ENCODE results near the gene DEPDC1.
A peak's percentile ranks its signal among the peaks of the same experiment; 100 is the strongest.
"Not testable (repeated sequence)": the region's sequence is repeated elsewhere in the genome, so short reads cannot be mapped to it uniquely, and the experiment has no call there.

DEPDC1 gene

GRCh38 chr1:68496680-68497357, at the start of gene DEPDC1:
Gene DEPDC1 (minus strand): TSS chr1:68497082. CDS start chr1:68496999, 83 bp downstream.
- Mint-ChIP-seq H3K27ac (no peak within 1 kb of the TSS), H3K4me1 (peaks cover 14% of the 10 kb centered on the region), H3K9me3 (peaks cover 5% of the 10 kb centered on the region), H3K4me3 (peak within 1 kb of the TSS; percentile 82), H3K36me3 (no peaks in the 10 kb centered on the region), H3K27me3 (peaks cover 39% of the 10 kb centered on the region)
- peak; percentile 96 for ATAC-seq

GRCh38 chr1:68544651-68545050, 47.8 kb upstream of the DEPDC1 start:
- Mint-ChIP-seq H3K27me3 (no peaks in the 10 kb centered on the region), H3K36me3 (no peaks in the 10 kb centered on the region), H3K9me3 (no peaks in the 10 kb centered on the region), H3K27ac (no peak overlapping the region), H3K4me1 (no peaks in the 10 kb centered on the region), H3K4me3 (no peak overlapping the region)
- ATAC-seq: no peak

GRCh38 chr1:68542586-68542985, 45.7 kb upstream of the DEPDC1 start:
- no peak overlapping the region for H3K27ac Mint-ChIP-seq
- no peaks in the 10 kb centered on the region for H3K27me3 Mint-ChIP-seq
- no peaks in the 10 kb centered on the region for H3K4me1 Mint-ChIP-seq
- no peak overlapping the region for H3K4me3 Mint-ChIP-seq
- no peak for ATAC-seq
- H3K36me3 Mint-ChIP-seq: no peaks in the 10 kb centered on the region
- H3K9me3 Mint-ChIP-seq: no peaks in the 10 kb centered on the region

- Mint-ChIP-seq H3K27me3 (no peaks in the 10 kb centered on the region), H3K36me3 (no peaks in the 10 kb centered on the region), H3K4me3 (no peak overlapping the region), H3K9me3 (no peaks in the 10 kb centered on the region), H3K27ac (no peak overlapping the region), H3K4me1 (no peaks in the 10 kb centered on the region)
- ATAC-seq: no peak
Measured at GRCh38 chr1:68538941-68539340, 42.1 kb upstream of the DEPDC1 start.

- no peak for ATAC-seq
- Mint-ChIP-seq H3K4me1 (no peaks in the 10 kb centered on the region), H3K9me3 (peaks cover 11% of the 10 kb centered on the region), H3K27me3 (peaks cover 19% of the 10 kb centered on the region), H3K36me3 (no peaks in the 10 kb centered on the region), H3K4me3 (no peak overlapping the region), H3K27ac (no peak overlapping the region)
Measured at GRCh38 chr1:68528243-68528642, 31.4 kb upstream of the DEPDC1 start.

GRCh38 chr1:68525781-68526180, 28.9 kb upstream of the DEPDC1 start:
- no peaks in the 10 kb centered on the region for H3K4me1 Mint-ChIP-seq
- peaks cover 12% of the 10 kb centered on the region for H3K27me3 Mint-ChIP-seq
- no peak overlapping the region for H3K27ac Mint-ChIP-seq
- no peaks in the 10 kb centered on the region for H3K9me3 Mint-ChIP-seq
- no peak overlapping the region for H3K4me3 Mint-ChIP-seq
- H3K36me3 Mint-ChIP-seq: no peaks in the 10 kb centered on the region
- ATAC-seq: no peak

GRCh38 chr1:68521286-68521685, 24.4 kb upstream of the DEPDC1 start:
- H3K27ac Mint-ChIP-seq: no peak overlapping the region
- H3K9me3 Mint-ChIP-seq: no peaks in the 10 kb centered on the region
- H3K4me1 Mint-ChIP-seq: peaks cover 10% of the 10 kb centered on the region
- H3K36me3 Mint-ChIP-seq: no peaks in the 10 kb centered on the region
- H3K4me3 Mint-ChIP-seq: no peak overlapping the region
- ATAC-seq: no peak
- H3K27me3 Mint-ChIP-seq: peaks cover 12% of the 10 kb centered on the region

- no peak for ATAC-seq
- peaks cover 10% of the 10 kb centered on the region for H3K4me1 Mint-ChIP-seq
- no peak overlapping the region for H3K27ac Mint-ChIP-seq
Measured at GRCh38 chr1:68516066-68516465, 19.2 kb upstream of the DEPDC1 start.

GRCh38 chr1:68511254-68511653, 14.4 kb upstream of the DEPDC1 start:
- Mint-ChIP-seq H3K4me3 (no peak overlapping the region), H3K27me3 (peaks cover 9% of the 10 kb centered on the region), H3K36me3 (no peaks in the 10 kb centered on the region), H3K27ac (no peak overlapping the region), H3K9me3 (no peaks in the 10 kb centered on the region), H3K4me1 (no peaks in the 10 kb centered on the region)
- ATAC-seq: no peak

More at GRCh38 chr1:68516066-68516465, 19.2 kb upstream of the DEPDC1 start:
- Mint-ChIP-seq H3K4me3 (no peak overlapping the region), H3K9me3 (no peaks in the 10 kb centered on the region), H3K36me3 (no peaks in the 10 kb centered on the region), H3K27me3 (peaks cover 9% of the 10 kb centered on the region)

- no peak for ATAC-seq
- Mint-ChIP-seq H3K27me3 (no peaks in the 10 kb centered on the region), H3K9me3 (peaks cover 18% of the 10 kb centered on the region), H3K4me3 (no peak overlapping the region), H3K27ac (no peak overlapping the region), H3K36me3 (no peaks in the 10 kb centered on the region), H3K4me1 (no peaks in the 10 kb centered on the region)
Measured at GRCh38 chr1:68506386-68506785, 9.5 kb upstream of the DEPDC1 start.

- no peak overlapping the region for H3K27ac Mint-ChIP-seq
- H3K4me3 Mint-ChIP-seq: no peak overlapping the region
- H3K36me3 Mint-ChIP-seq: no peaks in the 10 kb centered on the region
- H3K4me1 Mint-ChIP-seq: no peaks in the 10 kb centered on the region
- no peak for ATAC-seq
- peaks cover 18% of the 10 kb centered on the region for H3K27me3 Mint-ChIP-seq
- peaks cover 19% of the 10 kb centered on the region for H3K9me3 Mint-ChIP-seq
Measured at GRCh38 chr1:68503085-68503484, 6.2 kb upstream of the DEPDC1 start.

GRCh38 chr1:68497358-68497698, 446 bp upstream of the DEPDC1 start:
- no peak overlapping the region for H3K27ac Mint-ChIP-seq
- ATAC-seq: peak; percentile 37

GRCh38 chr1:68495968-68496679, 758 bp downstream of the DEPDC1 start:
- H3K27ac Mint-ChIP-seq: no peak overlapping the region
- peak overlapping the region; percentile 82 for H3K4me3 Mint-ChIP-seq
- H3K27me3 Mint-ChIP-seq: peaks cover 39% of the 10 kb centered on the region
- H3K4me1 Mint-ChIP-seq: peaks cover 14% of the 10 kb centered on the region
- no peak for ATAC-seq
- H3K36me3 Mint-ChIP-seq: no peaks in the 10 kb centered on the region
- H3K9me3 Mint-ChIP-seq: no peaks in the 10 kb centered on the region

More at GRCh38 chr1:68497358-68497698, 446 bp upstream of the DEPDC1 start:
- Mint-ChIP-seq H3K4me3 (peak overlapping the region; percentile 82), H3K27me3 (peaks cover 39% of the 10 kb centered on the region), H3K4me1 (peaks cover 14% of the 10 kb centered on the region), H3K36me3 (no peaks in the 10 kb centered on the region), H3K9me3 (peaks cover 9% of the 10 kb centered on the region)

- Mint-ChIP-seq H3K4me1 (peaks cover 14% of the 10 kb centered on the region), H3K4me3 (peak overlapping the region; percentile 82), H3K36me3 (no peaks in the 10 kb centered on the region), H3K27ac (no peak overlapping the region), H3K9me3 (no peaks in the 10 kb centered on the region), H3K27me3 (peaks cover 39% of the 10 kb centered on the region)
- ATAC-seq: no peak
Measured at GRCh38 chr1:68495532-68495931, 1.4 kb downstream of the DEPDC1 start.

GRCh38 chr1:68493193-68493592, 3.7 kb downstream of the DEPDC1 start:
- Mint-ChIP-seq H3K36me3 (no peaks in the 10 kb centered on the region), H3K4me3 (no peak overlapping the region), H3K9me3 (peaks cover 4% of the 10 kb centered on the region), H3K4me1 (peaks cover 14% of the 10 kb centered on the region), H3K27me3 (peaks cover 22% of the 10 kb centered on the region), H3K27ac (no peak overlapping the region)
- no peak for ATAC-seq

- not testable (repeated sequence) for ATAC-seq, H3K4me3 Mint-ChIP-seq, H3K36me3 Mint-ChIP-seq, H3K27ac Mint-ChIP-seq, H3K9me3 Mint-ChIP-seq
- H3K4me1 Mint-ChIP-seq: peaks cover 14% of the 10 kb centered on the region
- H3K27me3 Mint-ChIP-seq: peaks cover 13% of the 10 kb centered on the region
Measured at GRCh38 chr1:68492255-68492654, 4.6 kb downstream of the DEPDC1 start.

Measured in stimulated activated memory B cell treated with anti-CD40 and anti-IgM and Interleukin-4, amounts not matched to agents 10 μg/mL and 1 μg/mL and 100 μg/mL, for 72 hours (primary cell).